Breast epithelium (tissue), 4 donors: ENCODE results near the gene PCYT2. TPM values are rescaled to one million over a fixed set of nuclear protein-coding genes. Genes with fewer than 3 reads are reported as not detected.
"Not testable (repeated sequence)": the region's sequence is repeated elsewhere in the genome, so short reads cannot be mapped to it uniquely, and the experiment has no call there.

ENCODE experiments used
- DNase-seq, 2 donors: peaks; one replicate each; pipeline ENCODE4 v3.0.0-alpha.2; 2019; ENCODE audit warnings: low spot score in 2 of 2
- H3K27ac ChIP-seq, 2 donors: fragments of 200-600 bp; sonication (generic) in 1 of 2; one replicate each; pipeline ENCODE4 v1.5.1; 2016 to 2019; ENCODE audit warnings: mild to moderate bottlenecking in 1 of 2
- H3K27me3 ChIP-seq, 2 donors: fragments of 200-600 bp; sonication (generic) in 1 of 2; one replicate each; pipeline versions ENCODE4 v1.5.1 to v1.6.0; 2017 to 2019; ENCODE audit warnings: control low read depth in 1 of 2, mild to moderate bottlenecking in 1 of 2
- H3K36me3 ChIP-seq: fragments of 200-600 bp; one replicate; pipeline ENCODE4 v1.5.1; 2019
- H3K4me1 ChIP-seq, 2 donors: fragments of 200-600 bp; sonication (generic); one replicate each; pipeline ENCODE4 v1.5.1; 2016 to 2019; ENCODE audit warnings: control low read depth in 1 of 2
- H3K4me3 ChIP-seq, 3 donors: fragments of 200-600 bp; sonication (generic); 1 replicate in 2 of 3; 2 replicates in 1 of 3; pipeline ENCODE4 v1.5.1; 2016 to 2019; ENCODE audit warnings: mild to moderate bottlenecking in 3 of 3, moderate library complexity in 2 of 3
- H3K9me3 ChIP-seq, 2 donors: fragments of 200-600 bp; sonication (generic) in 1 of 2; one replicate each; pipeline ENCODE4 v1.5.1; 2016 to 2019; ENCODE audit warnings: control low read depth in 1 of 2
- POLR2A ChIP-seq: fragments of 450-650 bp; IDR thresholded peaks from one replicate; pipeline ENCODE4 v1.6.1; 2016; ENCODE audit warnings: antibody characterized with exemption, mild to moderate bottlenecking, moderate library complexity
- POLR2AphosphoS5 ChIP-seq, 3 donors: sonication (generic); formaldehyde crosslinking; IDR thresholded peaks; one replicate each; pipeline ENCODE4 v1.6.1; 2017; ENCODE audit warnings: antibody characterized with exemption in 3 of 3
- intact Hi-C: fragments of 100-400 bp; cut with DNase I; formaldehyde crosslinking; loops from one replicate; pipeline ENCODE4 v1.15.1; 2023; ENCODE audit warnings: low total_unique reads
- total RNA-seq, 3 donors: library from RNA; depleted of rRNA; stranded (reverse); fragments of >200 nt; gene quantifications; one replicate each; pipeline ENCODE4 v1.1.0, GENCODE V29; 2016
- TF ChIP-seq, protein P1 (sequence below), 3 donors: fragments of 450-650 bp; IDR thresholded peaks; one replicate each; pipeline ENCODE4 v1.5.1; 2016 to 2017; ENCODE audit warnings: antibody characterized with exemption in 3 of 3, mild to moderate bottlenecking in 3 of 3, moderate library complexity in 3 of 3

The PCYT2 gene
- total RNA-seq, 3 donors from 2014 or later = 22.9 to 69.4 (median 35.9) TPM

DNA sequence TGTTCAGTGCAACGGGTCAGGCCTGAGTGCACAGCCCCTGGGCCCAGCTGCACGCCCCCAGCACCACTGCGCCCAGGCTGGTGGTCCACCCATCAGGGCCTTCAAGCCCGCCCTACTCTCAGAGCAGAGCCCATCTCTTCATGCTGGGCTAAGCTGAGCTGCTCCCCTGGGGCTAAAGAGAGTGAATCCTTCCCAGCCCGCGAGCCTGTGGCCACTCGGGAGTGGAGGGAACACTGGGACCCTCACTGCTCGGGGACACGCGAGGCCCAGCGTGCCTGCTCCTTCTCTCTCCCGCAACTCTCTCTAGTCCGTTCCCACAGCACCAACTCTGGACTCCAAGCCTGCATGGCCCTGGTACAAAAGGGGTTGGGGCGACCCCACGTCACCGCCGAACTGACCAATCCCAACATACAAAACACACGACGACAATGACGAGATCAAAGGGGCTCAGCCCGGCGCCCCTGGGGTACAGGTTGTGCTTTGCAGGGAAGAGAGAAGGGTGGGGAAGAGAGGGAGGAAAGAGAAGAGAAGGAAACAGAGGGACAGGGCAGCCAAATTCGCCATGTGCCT lies 10.9 kb upstream of the PCYT2 start:
- Histone ChIP-seq H3K27me3 (no peaks in the 10 kb centered on the region), H3K4me3 (no peak overlapping the region), H3K27ac (no peak overlapping the region), H3K9me3 (no peaks in the 10 kb centered on the region), H3K4me1 (peaks cover 9 to 14% of the 10 kb centered on the region in 2 donors), H3K36me3 (no peaks in the 10 kb centered on the region)
- intact Hi-C loops = loop anchor here (5.0 kb wide), 1 partner anchor 820 kb away; no protein-coding TSS in a partner anchor
- no peak for TF ChIP-seq POLR2A
- DNase-seq = no peak

DNA sequence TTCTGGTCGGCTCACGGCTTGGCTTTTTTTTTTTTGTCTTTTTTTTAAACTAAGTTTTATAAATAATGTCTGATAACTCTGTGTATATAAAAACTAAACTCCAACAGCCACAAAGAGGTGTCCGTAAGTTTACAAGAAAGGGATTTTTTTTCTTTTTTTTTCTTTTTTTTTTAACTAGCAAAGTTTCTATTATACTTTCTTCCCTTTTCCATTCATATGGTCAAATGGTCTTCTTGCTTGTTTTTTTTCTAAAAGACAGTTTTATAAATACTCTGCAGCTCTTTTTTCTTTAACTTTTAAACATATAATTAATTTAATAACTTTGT lies 10.3 kb upstream of the PCYT2 start:
- intact Hi-C loops = loop anchor here (5.0 kb wide), 1 partner anchor 821 kb away; no protein-coding TSS in a partner anchor
- Histone ChIP-seq H3K4me3 (no peak overlapping the region), H3K27me3 (no peaks in the 10 kb centered on the region), H3K4me1 (peaks cover 12 to 20% of the 10 kb centered on the region in 2 donors), H3K27ac (no peak overlapping the region), H3K36me3 (no peaks in the 10 kb centered on the region), H3K9me3 (no peaks in the 10 kb centered on the region)
- TF ChIP-seq POLR2A = no peak
- no peak for TF ChIP-seq POLR2AphosphoS5 (IDR thresholded peaks at IDR 0.05)
- TF ChIP-seq, protein P1, sequence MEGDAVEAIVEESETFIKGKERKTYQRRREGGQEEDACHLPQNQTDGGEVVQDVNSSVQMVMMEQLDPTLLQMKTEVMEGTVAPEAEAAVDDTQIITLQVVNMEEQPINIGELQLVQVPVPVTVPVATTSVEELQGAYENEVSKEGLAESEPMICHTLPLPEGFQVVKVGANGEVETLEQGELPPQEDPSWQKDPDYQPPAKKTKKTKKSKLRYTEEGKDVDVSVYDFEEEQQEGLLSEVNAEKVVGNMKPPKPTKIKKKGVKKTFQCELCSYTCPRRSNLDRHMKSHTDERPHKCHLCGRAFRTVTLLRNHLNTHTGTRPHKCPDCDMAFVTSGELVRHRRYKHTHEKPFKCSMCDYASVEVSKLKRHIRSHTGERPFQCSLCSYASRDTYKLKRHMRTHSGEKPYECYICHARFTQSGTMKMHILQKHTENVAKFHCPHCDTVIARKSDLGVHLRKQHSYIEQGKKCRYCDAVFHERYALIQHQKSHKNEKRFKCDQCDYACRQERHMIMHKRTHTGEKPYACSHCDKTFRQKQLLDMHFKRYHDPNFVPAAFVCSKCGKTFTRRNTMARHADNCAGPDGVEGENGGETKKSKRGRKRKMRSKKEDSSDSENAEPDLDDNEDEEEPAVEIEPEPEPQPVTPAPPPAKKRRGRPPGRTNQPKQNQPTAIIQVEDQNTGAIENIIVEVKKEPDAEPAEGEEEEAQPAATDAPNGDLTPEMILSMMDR (IDR thresholded peaks at IDR 0.05) = no peak
- no peak for DNase-seq

DNA sequence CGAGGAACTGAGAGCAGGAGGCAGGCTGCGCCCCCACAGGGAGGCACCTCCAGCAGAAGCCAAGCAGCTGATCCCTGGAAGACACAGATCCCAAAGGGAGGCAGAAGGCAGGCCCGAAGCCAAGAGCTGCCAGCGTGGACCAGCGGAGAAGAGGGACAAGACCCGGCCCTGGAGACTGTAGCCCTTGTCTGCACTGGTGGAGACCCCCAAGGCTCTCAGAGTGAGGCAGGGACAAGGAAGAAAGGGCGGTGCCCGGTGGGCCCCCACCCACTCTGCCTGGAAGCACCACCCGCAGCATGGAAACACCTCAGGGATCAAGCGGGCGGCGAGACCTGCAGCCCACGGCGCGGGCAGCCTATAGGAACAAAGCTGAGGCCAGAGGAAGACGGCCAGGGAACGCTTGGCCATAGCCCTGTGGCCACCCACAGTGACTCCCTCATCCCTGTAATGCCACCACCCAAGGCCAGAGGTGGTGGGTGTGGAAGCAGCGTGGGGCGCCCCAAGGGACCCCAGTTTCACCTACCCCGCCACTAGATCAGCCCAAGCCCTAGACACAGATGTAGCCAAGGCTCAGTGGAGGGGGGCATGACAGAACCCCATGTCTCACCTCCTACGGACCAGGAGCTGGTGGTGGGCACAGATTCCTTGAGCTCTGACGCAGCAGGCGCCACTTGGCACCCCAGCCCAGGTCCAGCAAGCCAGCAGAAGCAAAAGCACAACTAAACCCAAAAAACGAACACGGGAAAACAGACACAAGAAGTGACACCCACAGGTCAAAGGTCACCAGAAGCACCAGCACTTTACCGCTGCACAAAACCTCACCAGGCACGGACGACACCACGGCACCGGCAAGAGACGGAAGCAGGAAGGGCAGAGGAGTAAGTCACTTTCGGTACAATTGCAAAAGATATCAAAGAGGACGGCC lies 9.7 kb upstream of the PCYT2 start:
- Histone ChIP-seq H3K4me3 (no peak overlapping the region), H3K27me3 (no peaks in the 10 kb centered on the region), H3K36me3 (no peaks in the 10 kb centered on the region), H3K4me1 (peaks cover 12 to 16% of the 10 kb centered on the region in 2 donors), H3K27ac (no peak overlapping the region), H3K9me3 (no peaks in the 10 kb centered on the region)
- intact Hi-C loops = loop anchor here (5.0 kb wide), 1 partner anchor 821 kb away; no protein-coding TSS in a partner anchor
- TF ChIP-seq POLR2AphosphoS5 (IDR thresholded peaks at IDR 0.05) (no peak), POLR2A (no peak)
- TF ChIP-seq, protein P1 (IDR thresholded peaks at IDR 0.05) = no peak
- no peak for DNase-seq

DNA sequence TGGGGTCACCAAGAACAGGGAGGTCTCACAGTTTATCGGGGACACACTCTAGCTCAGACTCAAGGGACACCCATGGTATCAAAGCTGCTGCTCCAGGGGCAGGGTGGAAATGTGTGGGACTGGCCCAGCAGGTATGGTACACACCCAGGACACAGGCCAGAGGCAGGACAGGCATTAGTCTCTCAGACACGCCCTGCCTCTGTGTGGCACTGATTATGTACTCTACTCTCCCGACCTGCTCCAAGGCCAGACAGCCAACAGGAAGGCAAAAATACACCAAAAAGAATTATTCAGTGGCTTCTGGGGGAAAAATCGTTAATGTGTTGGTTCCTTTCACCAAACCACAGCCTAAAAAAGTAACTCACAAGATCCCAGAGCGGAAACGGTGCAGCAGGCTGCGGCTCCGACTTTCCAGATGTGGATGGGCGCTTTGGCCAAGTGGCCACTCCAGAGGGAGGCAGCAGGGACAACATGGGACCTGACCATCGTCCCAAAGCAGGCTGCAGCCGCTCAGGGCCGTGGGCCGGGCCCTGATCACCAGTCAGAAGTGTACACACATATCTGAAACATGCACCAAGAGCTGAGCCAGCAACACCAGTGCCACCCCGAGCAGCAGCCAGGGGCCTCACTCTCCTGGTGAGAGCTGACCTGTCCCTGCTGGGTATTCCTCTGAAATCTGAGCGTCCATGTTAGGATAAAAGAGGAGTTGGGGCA lies 7.8 kb upstream of the PCYT2 start:
- Histone ChIP-seq H3K9me3 (no peaks in the 10 kb centered on the region), H3K27ac (no peak overlapping the region), H3K27me3 (no peaks in the 10 kb centered on the region), H3K4me1 (peaks cover 9 to 12% of the 10 kb centered on the region in 2 donors), H3K36me3 (no peaks in the 10 kb centered on the region), H3K4me3 (no peak overlapping the region)
- TF ChIP-seq POLR2AphosphoS5 (IDR thresholded peaks at IDR 0.05) (no peak), POLR2A (no peak)
- TF ChIP-seq, protein P1 (IDR thresholded peaks at IDR 0.05) = no peak
- DNase-seq = no peak
- intact Hi-C loops = no loop called here

DNA sequence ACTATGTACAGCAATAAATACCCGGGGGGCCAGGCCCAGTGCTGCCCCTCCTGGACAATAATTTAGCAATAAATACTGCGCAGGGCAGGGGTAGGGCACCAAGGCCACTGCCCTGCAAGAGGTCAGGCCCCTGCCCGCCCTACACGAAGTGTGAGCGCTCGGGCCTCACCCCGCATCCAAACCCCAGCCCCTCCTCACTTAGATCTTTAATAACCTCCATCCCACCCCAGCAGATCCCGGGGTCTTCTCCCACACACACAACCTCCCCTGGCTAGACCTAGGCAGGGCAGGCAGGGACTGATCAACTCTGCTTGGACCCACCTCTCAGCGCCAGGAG lies 7.1 kb upstream of the PCYT2 start:
- H3K36me3 ChIP-seq, H3K4me1 ChIP-seq, H3K27me3 ChIP-seq, intact Hi-C loops, H3K9me3 ChIP-seq, DNase-seq: not testable (repeated sequence)
- H3K27ac ChIP-seq = peak overlapping the region; percentile 29 to 61
- H3K4me3 ChIP-seq = peak overlapping the region; percentile 85 to 93 (median 88)
